Renal cortex interstitium (tissue), 11 donors: ENCODE results near the gene COG5. TPM values are rescaled to one million over a fixed set of nuclear protein-coding genes. Genes with fewer than 3 reads are reported as not detected.

ENCODE experiments used
- DNase-seq, 11 donors: peaks; one replicate each; pipeline ENCODE4 v3.0.0-alpha.2; 2013; ENCODE audit warnings: low read depth in 9 of 11, low spot score in 4 of 11; ENCODE audit errors: extremely low read depth in 1 of 11
- polyA plus RNA-seq, 3 donors: library from polyadenylated mRNA; unstranded; fragments of 120-200 nt; gene quantifications; one replicate each; pipeline ENCODE4 v1.2.1, GENCODE V29; 2013; ENCODE audit not compliant: insufficient read length in 3 of 3

The COG5 gene
- polyA plus RNA-seq, 3 donors: 31.0 to 36.7 (median 35.6) TPM

DNA sequence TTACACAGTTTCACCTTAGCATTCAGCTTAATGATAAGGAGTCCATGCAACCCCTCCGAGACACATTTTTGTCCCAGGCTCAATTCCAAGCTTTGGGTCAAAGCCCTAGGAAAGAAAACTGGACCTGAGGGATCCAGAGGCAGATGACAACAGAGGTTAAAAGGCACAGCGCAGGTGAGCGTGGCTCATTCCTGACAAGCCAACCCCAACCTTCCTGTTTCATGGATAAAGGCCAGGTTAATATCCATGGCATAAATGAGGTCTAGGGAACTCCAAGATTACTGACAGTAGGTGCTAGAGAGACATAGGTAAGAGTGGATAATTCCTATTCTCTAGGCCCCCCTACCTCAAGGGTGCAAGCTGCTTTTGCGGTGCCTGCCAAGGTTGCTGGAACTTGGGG, 180.5 kb downstream of the COG5 start:
- DNase-seq: no peak

DNA sequence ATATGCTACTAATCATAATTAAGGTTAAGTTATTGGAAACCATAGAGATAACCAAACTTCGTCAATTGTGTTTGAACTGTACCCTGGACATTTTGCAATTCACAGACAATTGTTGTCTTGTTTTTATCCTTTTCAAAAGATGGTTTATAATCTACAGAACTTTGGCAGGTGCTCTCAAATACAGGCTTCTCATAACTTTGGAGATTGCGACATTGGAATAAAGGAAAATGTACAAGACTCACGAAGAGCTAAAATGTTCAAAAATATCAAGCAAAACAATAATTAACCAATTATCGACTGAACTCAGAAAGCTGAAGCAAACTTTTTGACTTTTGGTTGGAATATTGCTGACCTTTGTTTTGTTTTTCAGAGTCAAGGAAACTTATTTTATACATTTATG, 182.3 kb downstream of the COG5 start:
- no peak for DNase-seq

DNA sequence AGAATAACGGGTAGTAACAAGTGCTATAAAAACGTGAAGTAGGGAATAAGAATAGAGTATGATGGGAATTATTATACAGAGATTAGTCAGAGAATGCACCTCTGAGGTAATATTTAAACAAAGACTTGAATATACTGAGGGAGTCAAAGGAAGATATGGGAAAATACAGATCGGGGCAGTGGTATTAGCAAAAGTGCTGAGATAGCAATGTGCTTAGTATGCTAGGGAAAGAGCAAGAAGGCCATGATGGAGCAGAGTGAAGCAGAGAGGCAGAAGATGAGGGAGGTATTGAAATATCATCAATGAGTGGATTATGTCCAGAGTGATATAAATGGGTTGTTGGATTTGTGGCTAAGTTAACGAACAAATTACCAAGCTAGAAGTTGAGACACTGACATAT, 190.4 kb downstream of the COG5 start:
- DNase-seq: no peak

DNA sequence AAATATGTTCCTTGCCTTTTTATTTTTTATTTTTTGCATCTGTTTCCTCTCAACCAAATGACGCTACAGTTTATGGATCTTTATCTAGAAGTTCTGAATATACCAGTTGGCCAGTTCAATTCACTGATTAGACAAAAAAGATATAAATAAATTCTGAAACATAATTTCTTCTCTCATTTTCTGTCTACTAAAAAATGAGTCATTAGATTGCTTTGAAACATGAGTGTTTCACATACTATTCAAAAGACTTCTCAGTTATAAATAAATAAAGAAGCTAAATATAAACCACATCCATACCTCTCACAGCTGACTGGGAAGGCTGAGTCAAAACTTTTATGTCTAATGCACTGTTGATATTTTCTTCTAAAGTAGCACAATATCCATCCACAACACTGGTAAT, 191.4 kb downstream of the COG5 start:
- DNase-seq: no peak

DNA sequence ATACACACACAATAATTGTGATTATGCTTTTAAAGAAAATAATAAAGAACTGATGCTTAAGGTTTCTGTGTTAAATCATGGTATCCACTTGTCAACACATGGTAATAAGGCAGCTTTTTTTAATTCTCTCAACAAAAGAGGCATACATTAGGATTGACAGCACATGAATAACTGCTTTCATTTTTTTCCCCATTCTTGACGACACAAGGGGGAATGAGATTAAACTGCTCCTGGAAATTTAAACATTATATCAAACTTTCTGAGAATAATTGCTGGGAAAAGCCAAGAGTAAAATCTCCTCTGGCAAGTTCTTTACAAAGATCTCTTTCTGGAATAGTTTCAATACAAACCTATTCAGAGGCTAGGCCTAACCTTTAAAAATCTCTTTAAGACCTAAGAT, 192.9 kb downstream of the COG5 start:
- DNase-seq: no peak

DNA sequence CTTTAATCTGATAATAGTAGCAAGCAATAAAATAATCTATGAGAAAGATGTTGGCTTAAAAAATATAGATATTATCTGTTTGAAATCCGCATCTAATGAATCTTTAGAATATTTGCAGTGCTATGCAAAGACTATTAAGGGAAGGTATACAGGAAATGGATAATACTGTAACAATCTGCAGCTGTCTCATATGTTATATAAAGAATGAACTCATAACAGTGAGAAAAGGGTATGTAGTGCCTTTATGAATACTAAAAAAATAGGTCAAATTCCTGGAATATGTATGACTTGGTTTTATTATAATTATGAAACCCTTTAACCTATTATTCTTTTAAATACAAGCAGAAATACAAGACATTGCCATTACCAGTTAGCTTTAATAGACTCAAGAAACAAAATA, 198.9 kb downstream of the COG5 start:
- DNase-seq: no peak

DNA sequence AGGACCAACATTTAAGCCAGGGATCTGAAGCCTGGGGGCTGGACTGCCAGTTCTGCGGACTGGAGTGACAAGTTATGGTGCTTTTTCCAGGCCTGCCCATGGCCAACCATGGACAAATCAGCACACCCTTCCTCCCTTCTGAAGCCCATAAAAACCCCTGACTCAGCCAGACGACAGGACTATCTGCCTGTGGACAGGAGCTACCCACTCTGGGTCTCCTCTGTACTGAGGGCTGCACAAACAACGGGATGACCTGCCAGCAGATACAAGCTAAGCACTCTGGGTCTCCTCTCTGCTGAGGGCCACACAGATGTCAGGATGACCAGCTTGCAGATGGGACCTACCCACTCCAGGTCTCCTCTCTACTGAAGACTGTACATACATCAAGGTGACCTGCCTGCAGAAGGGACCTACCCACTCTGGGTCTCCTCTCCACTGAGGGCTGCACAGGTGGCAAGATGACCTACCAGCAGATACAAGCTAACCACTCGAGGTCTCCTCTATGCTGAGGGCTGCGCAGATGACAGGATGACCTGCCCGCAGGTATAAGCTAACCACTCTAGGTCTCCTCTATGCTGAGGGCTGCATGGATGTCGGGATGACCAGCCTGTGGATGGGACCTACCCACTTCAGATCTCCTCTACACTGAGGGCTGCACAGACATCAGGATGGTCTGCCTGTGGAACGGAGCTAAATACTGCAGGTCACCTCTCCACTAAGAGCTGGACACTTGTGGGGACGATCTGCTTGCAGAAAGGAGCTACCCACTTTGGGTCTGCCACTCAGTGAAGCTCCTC, 204.0 kb downstream of the COG5 start:
- DNase-seq: no peak

DNA sequence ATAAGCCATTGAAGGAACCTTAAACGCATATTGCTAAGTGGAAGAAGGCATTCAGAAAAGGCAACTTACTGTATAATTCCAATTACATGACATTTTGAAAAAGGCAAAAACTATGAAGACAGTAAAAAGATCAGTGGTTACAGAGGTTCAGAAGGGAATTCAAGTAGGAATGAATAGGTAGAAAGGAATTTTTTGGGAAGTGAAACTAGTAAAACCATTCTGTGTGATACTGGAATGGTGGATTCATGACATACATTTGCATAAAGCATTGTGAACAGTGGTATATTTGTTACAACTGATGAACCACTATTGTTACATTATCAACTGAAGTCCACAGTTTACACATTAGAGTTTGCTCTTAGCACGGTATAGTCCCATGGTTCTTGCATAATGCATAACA, 208.1 kb downstream of the COG5 start:
- no peak for DNase-seq

DNA sequence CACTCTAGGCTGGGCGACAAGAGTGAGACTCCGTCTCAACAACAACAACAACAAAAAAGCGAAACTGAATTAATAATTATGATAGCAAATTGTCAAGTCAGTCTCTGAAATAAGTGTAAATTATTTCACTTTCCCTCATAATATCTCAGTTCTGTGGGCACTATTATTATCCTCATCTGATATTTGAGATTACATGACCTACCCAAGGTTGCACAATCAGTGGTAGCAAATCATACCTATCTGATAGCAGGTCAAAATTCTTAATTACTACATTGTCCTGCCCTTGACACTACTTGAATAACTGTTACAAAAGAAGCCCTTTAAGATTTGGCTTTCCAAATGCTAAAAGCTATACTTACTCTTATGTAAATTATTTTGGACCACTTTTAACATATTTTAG, 209.1 kb downstream of the COG5 start:
- DNase-seq: no peak

DNA sequence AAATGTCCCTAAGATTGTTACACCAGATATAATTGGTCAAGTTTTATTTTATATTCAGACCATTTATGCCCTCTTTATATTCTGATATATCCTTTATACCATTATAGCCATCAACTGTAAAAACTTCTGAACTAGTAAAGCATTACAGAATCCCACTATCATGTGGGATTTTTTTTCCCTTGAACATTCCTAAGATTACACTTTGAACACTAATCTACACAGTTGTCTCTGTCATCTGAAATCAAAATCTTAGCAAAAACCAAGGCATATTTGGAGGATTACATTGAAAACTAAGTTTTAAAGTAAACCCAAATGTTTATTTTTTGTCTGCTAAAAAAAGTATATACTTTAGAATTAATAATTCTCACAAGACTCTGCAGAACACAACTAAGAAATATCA, 210.0 kb downstream of the COG5 start:
- no peak for DNase-seq

DNA sequence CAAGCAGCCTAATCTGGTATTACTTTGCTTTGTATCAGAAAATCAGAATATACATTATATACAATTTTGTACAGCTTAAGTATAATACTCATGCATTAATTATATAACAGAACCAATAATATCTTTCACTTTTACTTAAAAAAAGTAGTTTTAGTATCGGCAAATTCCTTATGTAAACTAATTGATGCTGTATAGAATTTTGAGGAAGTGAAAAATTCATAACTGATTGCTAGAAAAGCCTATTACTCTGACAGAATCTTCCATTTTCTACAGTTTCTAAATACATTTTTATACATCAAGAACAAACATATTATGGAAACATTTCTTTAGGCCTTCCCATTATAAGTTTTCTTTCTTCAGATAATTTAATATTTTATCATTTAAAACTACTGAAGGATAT, 217.8 kb downstream of the COG5 start:
- no peak for DNase-seq

DNA sequence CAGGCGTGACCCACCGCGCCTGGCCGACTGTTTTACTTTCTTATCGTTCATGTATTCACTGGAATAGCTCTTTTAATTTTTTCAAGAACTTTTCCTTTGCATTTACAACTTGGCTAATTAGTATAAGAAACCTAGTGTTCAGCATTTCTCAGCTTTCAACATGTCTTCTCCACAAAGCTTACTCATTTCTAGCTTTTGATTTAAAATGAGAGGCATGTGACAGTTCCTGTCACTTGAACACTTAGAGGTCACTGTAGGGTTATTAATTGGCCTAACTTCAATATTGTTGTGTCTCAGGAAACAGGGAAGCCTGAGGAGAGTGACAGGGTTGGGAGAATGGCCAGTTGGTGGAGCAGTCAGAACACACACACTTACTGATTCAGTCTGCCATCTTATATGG, 218.9 kb downstream of the COG5 start:
- DNase-seq: no peak

DNA sequence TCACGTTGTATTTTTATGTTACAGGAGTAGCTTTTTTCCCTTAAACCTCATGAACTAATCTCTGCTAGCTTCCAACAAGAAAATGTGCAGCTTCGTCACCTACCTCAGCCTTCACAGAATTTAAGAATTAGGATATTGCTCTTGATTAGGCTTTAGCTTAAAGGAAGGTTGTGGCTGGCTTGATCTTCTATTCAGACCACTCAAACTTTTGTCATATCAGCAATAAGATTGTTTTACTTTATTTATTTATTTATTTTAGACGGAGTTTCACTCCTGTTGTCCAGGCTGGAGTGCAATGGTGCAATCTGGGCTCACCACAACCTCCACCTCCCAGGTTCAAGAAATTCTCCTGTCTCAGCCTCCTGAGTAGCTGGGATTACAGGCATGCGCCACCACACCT, 219.4 kb downstream of the COG5 start:
- DNase-seq: no peak

DNA sequence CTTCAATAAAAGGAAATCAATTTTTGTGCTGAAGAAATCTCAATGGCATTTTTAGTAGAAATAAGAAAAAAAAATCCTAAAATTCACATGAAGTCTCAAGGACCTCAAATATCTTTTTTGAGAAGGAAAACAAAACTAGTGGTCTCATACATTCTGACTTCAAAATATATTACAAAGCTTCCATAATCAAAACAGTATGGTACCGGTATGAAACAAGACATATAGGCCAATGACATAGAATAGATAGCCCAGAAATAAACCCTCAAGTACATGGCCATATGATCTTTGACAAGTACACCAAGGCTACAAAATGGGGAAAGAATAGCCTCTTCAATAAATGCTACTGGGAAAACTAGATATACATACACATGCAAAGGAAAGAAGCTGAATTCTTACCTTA, 225.6 kb downstream of the COG5 start:
- DNase-seq: no peak

DNA sequence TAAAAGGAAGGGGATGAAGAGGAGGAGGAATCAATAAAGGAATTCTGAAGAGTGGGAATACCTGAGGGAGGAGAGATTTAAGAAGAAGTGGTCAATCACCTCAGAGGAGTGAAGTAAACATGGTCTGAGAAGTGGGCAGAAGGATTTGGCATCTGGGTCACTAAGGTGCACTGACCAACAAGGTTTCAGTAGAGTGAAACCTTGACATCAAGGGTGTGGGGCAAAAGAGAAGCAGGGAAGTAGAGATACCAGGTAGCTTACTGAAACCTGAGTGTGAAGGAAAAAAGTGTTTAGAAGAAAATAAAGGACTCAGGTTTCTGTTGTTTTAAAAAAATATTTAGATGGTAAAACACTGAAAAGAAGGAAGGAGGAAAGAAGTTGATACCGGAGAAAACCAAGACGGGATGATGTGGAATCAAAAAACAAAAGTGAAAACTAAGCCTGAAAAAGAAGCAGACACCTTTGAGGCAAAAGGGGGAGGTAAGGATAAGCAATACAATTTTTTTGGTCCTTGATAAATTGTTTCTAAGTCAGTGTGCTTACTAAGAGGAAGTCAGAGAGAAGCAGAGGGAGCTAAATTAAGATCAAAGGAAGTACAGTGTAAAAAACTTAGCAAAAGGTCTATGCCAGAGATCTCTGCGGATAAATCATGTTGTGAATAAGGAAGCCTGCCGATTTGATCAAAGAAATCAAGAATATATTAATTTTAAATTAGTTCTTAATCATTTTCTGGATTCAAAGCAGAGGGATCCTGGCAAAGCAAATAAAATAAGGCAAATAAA, 231.0 kb downstream of the COG5 start:
- no peak for DNase-seq

DNA sequence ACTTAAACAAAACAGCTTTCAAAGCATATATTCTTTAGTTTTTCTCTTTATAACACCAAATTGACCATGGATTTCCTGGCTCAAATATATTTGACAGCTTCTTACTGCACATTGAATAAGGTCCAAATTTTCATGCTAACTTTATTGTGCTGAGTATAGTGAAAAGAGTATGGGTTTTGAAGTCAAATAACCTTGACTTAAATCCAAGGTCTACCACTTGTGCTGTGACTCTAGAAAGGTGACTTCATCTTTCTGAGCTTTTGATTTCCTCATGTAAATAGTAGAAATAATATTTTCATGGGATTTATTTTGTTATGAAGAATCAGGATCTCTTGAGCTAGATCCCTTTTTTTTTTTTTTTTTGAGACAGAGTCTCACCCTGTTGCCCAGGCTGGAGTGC, 233.2 kb downstream of the COG5 start:
- no peak for DNase-seq

DNA sequence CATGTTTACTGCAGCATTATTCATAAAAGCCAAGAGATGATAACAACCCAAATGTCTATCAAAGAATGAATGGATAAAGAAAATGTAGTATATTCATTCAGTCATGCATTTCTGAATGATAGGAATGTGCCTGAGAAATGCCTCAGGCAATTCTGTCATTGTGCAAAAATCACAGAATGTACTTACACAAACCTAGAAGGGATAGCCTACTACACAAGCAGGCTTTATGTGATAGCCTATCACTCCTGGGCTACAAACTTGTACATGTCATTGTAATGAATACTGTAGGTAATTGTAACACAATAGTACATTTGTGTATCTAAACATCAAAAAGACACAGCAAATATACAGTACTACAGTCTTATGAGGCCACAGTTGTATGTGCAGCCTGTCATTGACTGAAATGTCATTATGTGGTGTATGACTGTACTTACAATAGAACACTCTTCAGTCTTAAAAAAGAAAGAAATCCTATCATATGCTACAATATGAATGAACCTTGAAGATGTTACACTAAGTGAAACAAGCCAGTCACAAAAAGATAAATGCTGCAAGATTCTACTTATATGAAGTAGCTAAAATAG, 235.6 kb downstream of the COG5 start:
- DNase-seq: no peak

DNA sequence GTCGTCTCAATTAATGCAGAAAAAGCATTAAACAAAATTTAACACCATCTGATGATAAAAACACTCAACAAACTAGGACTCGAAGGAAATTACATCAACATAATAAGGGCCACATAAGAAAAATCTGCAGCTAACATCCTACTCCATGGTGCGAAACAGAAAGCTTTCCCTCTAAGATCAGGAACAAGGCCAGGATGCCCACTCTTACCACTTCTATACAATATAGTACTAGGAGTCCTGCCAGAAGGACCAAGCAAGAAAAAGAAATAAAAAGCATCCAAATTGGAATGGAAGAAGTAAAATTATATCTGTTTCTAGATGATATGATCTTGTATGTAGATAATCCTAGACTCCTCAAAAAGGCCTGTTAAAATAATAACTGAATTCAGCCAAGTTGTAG, 237.7 kb downstream of the COG5 start:
- DNase-seq: no peak

DNA sequence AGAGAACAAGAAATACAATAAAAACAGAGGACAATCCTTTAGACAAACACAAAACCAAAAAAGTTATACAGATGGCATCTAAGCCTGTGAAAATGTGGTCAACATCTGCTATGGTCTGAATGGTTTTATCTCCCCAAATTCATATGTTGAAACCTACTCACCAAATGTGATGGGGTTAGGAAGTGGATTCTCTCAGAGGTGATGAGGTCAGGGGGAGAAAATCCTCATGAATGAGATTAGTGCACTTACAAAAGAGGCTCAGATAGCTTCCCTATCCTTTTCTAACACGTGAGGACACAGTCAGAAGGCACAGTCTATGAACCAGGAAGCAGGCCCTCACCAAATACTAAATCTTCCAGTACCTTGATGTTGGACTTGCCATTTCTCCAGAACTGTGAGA, 241.7 kb downstream of the COG5 start:
- DNase-seq: no peak

DNA sequence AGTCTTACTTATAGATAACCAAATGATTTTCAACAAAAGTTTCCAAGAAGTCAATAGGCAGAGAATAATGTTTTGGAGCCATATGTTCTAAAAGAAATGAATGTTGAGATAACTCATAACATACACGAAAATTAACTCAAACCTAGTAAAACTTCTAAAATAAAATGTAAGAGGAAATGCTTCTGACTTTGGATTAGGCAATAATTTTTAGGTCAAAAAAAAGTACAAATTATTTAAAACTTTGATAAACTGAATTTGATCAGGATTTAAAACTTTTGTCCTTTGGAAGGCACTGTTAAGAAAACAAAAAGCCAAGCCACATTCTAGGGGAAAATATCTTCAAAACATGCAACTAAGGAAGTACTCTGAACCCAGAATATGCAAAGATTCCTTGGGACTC, 242.1 kb downstream of the COG5 start:
- no peak for DNase-seq
